GM21786 (cell line): ENCODE data around the gene GNL2.

Source experiments
- ATAC-seq: cut with Tn5 transposase; IDR thresholded peaks from one replicate; pipeline ENCODE4 v1.9.1; 2021; ENCODE audit not compliant: unreplicated experiment

The GNL2 gene

DNA sequence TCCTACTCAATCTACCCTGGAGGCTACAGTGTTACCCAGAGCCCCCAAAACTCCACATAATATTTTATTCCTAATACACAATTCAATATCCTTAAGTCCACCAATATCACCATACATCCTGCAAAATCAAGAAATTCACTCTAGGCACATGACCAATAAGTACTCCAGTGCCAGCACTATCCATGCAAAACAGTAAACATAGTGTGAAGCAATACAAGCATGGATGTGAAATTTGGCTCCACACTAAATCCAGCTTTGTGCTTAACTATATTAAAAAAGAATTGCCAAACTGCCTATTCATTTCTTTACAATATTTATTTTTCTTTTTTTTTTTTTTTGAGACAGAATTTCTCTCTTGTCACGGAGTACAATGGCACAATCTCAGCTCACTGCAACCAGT is 78.2 kb downstream of the GNL2 start:
- no peak for ATAC-seq
